Motor neuron (in vitro differentiated cells): Measurements from ENCODE around the gene TLE3. TPM values are rescaled to one million over a fixed set of nuclear protein-coding genes. Genes with fewer than 3 reads are reported as not detected.

Experiments used
- ATAC-seq, 8 experiments: fragments of 200-7000 bp; cut with Tn5 transposase; replicated peaks in 6 of 8; 2 replicates each; pipeline ENCODE4 v1.8.0; 2021; ENCODE audit warnings: mild to moderate bottlenecking in 8 of 8, moderate library complexity in 8 of 8
- H3K27ac ChIP-seq, 2 donors: fragments of 250-450 bp; sonication (Bioruptor Pico); 2 replicates each; pipeline ENCODE4 v1.9.0; 2021; ENCODE audit warnings: antibody characterized with exemption in 2 of 2, mild to moderate bottlenecking in 2 of 2, moderate library complexity in 1 of 2
- H3K4me1 ChIP-seq, 2 donors: fragments of 250-450 bp; sonication (Bioruptor Pico); replicated peaks in 1 of 2; 2 replicates each; pipeline ENCODE4 v1.6.1; 2021; ENCODE audit warnings: antibody characterized with exemption in 2 of 2, mild to moderate bottlenecking in 2 of 2, moderate library complexity in 1 of 2
- H3K4me3 ChIP-seq, 5 donors: fragments of 250-450 bp; sonication (Bioruptor Pico); 2 replicates each; pipeline ENCODE4 v1.9.0; 2021; ENCODE audit warnings: antibody characterized with exemption in 5 of 5, mild to moderate bottlenecking in 5 of 5, moderate library complexity in 4 of 5
- WGBS, 10 experiments: fragments of 450-650 bp; shearing (Covaris generic); methylation state at CpG; one replicate each; pipeline ENCODE4 v1.0.0; 2022; 5-methylcytosine and 5-hydroxymethylcytosine counted together
- in situ Hi-C, 9 experiments: fragments of 400-800 bp; cut with MboI; loops; one replicate each; pipeline ENCODE4 v1.15.0; 2021; ENCODE audit warnings: low sequenced_read_pairs in 9 of 9, low pct_unique_long_range_greater_than_20kb in 2 of 9; ENCODE audit not compliant: unreplicated experiment in 9 of 9
- total RNA-seq, 8 experiments: library from RNA; unstranded; fragments of 300-600 nt; gene quantifications; 2 replicates each; pipeline versions ENCODE4 v1.2.3 to v1.2.4, GENCODE V29; 2022

Gene TLE3
- total RNA-seq, 8 experiments from 2014 or later: 28.2 to 103 (median 52.5) TPM

DNA sequence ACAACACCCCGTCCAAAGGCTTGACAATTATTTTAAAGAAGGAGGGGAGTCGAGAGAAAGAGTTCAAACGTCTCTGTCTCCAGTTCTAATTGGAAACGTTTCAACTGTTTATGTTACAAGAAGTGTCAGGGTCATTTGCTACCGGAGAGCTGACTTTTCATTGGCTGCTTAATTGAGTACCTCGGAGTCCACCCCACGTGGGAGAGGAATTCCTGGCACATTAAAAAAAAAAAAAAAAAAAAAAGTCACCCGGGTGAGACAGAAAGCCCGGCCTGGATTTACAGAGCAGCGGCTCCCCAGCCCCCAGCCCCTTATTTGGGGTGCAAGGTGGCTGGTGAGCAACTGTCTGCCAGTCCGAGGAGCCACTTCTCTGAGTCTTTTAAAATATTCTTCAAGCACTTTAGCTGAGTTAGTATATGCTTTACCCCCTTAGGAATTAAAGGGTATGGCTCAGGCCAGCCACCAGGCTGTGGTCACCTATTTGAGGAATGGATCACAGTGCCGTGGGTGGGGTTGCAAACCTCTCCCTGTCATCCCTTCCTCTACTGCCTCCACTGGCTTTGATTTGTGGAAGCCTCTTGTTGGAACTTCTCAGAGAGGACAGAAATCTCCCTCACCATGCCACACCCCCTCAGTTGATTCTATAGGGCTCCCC, 3.9 kb upstream of the TLE3 start:
- peaks cover 18 to 30% of the 10 kb centered on the region in 2 donors for H3K4me1 ChIP-seq
- ATAC-seq: peak in 3 of 8 experiments; percentile 2 to 7 (median 2)
- in situ Hi-C loops: no loop called here
- peak overlapping the region in 1 of 5 donors; percentile 11 for H3K4me3 ChIP-seq
- WGBS, 10 experiments: 0% methylated on average over 1 to 10 of the region's 12 CpGs; no CpG with 5 or more reads in 1 of the 10 experiments
- no peak overlapping the region for H3K27ac ChIP-seq

DNA sequence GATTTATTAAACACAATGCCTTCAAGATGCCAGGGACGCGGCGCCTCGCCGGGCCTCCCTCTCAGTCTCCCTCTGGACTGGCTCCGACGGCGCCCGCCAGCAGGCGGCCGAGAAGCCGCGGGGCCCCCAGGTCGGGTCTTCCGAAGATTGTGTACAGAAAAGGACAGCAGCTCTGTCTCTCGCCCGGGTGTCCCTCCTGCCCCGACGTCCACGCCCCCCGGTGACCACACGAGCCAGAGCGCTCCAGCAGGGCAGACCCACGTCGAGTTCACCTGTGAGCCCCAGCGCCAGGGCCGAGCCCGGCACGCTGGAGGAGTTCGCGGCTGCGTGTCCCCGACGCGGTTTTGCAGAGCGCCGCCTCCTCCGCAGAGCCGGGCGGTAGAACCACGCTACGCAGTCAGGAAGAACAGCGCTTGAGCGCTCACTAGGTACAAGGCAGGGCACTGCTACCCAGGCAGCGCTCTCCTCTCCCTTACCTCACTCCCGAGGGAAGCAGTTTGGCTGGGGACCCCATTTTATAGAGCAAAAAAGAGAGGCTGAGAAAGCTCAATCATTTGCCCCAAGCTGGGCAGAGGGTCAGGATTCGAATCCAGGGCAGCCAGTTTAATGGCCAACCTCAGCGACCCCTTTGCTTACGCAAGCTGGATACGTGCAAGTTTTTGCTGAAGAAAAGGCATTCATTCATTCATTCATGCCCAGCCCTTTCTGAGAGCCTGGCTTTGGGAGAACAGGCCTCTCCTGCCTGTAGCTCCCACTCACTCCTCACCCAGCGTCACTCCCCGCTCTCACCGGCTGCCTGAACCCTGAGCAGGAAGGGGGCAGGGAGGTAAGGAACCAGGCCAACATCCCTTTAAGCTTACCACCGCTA, 3.0 kb upstream of the TLE3 start:
- H3K4me1 ChIP-seq: peaks cover 18 to 30% of the 10 kb centered on the region in 2 donors
- no peak for ATAC-seq
- in situ Hi-C loops: no loop called here
- WGBS, 10 experiments: 0 to 52% (median 2%) methylated on average over 1 to 31 of the region's 54 CpGs; no CpG with 5 or more reads in 3 of the 10 experiments
- H3K27ac ChIP-seq: no peak overlapping the region
- H3K4me3 ChIP-seq: peak overlapping the region in 3 of 5 donors; percentile 9 to 17 (median 11)

DNA sequence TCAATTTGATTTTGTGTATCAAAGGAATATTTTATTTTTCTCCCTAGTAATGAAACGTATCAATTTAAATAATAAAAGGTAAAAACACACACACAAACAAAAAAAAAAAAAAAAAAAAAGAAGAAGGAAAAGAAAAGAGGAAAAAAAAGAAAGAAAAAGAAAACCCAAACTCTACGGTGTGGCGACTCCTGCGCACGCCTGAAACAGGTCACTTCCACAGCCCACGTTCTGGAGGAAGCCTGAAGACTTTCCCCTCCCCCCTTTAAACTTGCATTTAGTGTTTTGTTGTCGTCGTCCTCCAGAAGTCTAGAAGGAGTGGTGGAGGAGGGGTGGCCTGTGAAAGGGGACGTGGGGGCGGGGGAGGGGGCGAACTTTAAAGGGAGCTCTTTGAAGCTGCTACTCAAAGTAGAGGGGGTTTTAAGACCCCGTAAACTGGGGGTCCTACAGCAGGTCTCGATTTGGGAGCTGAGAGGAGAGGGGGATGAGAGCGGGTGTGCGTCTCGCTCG, 2.3 kb upstream of the TLE3 start:
- 0 to 1% (median 0%) methylated on average over 1 to 8 of the region's 17 CpGs; no CpG with 5 or more reads in 1 of the 10 experiments for WGBS, 10 experiments
- Histone ChIP-seq H3K4me1 (peaks cover 18 to 30% of the 10 kb centered on the region in 2 donors), H3K4me3 (peak overlapping the region in 3 of 5 donors; percentile 9 to 17 (median 11)), H3K27ac (no peak overlapping the region)
- no peak for ATAC-seq
- in situ Hi-C loops: loop anchor here in 3 of 9 experiments (25.0 kb wide), 3 partner anchors 362 to 613 kb away; no protein-coding TSS in a partner anchor

DNA sequence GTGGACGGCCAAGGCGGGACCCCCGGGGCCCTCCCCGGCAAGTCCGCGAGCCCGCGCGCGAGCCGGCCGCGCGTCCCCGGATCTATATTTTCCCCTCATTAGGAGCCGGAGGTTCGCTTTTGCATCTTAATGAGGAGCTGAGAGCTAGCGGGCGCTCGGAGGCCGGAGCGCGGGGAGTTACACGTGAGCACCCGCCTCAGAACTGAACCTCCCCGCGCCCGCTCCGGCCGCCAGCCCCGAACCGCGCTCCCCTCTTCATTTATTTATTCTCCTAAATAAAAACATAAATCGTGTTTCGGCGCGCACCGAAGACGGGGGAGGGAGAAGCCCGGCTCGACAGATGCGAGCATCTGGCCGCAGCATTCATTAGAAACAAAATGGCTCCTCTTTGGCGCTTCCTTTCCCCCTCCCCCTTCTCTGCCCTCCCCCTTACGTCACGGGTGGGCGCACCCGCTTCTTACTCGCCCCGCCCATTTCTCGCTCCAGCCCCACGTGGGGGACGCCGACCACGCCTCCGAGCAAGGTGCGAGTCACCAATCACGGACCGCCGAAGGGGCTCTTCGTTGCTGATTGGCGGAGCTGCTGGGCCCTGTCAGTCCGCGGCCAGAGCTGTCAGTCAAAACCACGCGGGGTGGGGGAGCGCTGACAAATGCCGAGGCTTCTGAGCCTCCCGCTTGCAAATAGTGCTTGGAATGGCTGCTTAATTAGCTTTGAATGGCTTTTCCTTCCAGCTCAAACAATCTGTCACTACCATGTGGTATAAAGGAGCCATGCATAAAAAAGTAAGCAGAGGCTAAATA, 1.6 kb upstream of the TLE3 start:
- peak; percentile 53 to 70 (median 58) for ATAC-seq
- peaks cover 18 to 35% of the 10 kb centered on the region in 2 donors for H3K4me1 ChIP-seq
- WGBS, 10 experiments: 0% methylated on average over 1 to 5 of the region's 69 CpGs; no CpG with 5 or more reads in 4 of the 10 experiments
- H3K27ac ChIP-seq: peak overlapping the region; percentile 86 to 87
- in situ Hi-C loops: loop anchor here in 3 of 9 experiments (25.0 kb wide), 3 partner anchors 363 to 612 kb away; no protein-coding TSS in a partner anchor
- H3K4me3 ChIP-seq: peak overlapping the region; percentile 41 to 97 (median 83)

DNA sequence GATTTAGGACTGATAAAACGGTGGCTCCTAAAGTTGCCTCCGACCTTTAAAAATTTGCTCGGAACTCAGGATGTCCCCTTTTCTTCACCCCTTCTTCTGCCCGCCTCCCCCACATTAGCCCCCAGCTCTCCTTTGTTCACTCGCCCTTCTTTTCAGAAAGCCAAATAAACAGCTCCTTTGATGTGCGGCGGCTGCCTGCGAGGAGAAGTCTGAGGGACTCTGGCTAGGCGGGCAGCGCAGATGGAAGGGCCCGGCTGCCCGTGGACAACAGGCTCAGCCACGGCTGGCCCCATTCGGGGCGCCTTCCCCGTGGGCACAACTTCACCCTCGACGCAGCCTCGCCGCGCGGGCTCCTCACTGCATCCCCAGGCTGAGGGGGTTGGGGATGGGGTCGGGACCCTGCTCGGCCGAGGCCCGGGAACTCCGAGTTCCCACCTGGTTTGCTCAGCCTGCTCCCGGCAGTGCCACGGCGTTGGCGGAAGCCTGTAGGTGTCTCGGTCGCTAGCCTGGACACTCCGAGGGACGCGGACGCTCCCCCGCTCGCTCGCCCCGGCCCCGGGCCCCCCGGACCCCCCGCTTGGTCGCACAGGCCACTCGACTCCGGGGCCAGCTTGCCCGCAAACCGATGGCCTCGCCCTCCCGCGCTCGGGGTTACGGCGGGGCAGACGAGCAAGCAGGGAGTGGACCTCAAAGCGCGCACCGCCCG, 897 bp upstream of the TLE3 start:
- Histone ChIP-seq H3K27ac (peak overlapping the region; percentile 86 to 87), H3K4me1 (peaks cover 21 to 40% of the 10 kb centered on the region in 2 donors), H3K4me3 (peak overlapping the region; percentile 41 to 97 (median 83))
- in situ Hi-C loops: loop anchor here in 3 of 9 experiments (25.0 kb wide), 3 partner anchors 364 to 611 kb away; no protein-coding TSS in a partner anchor
- peak in 3 of 8 experiments; percentile 0 to 1 (median 1) for ATAC-seq
- 0 to 10% (median 0%) methylated on average over 1 to 3 of the region's 60 CpGs; no CpG with 5 or more reads in 6 of the 10 experiments for WGBS, 10 experiments

DNA sequence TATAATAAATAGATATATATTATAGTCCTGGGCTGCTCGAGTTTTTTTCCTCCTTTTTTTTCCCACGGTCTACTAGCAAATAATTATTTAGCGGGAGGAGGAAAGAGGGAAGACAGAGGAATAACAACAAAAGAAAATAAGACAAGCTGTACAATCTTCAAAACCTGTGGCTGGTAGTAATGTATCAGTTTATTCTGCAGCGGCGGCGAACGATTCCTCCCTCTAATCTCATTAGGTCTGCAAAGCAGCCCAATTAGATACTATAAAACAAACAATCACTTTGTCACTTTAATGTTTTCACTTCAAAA, 390 bp upstream of the TLE3 start:
- no peak for ATAC-seq
- in situ Hi-C loops: loop anchor here in 3 of 9 experiments (25.0 kb wide), 3 partner anchors 364 to 611 kb away; no protein-coding TSS in a partner anchor
- peak overlapping the region; percentile 41 to 97 (median 83) for H3K4me3 ChIP-seq
- peaks cover 26 to 45% of the 10 kb centered on the region in 2 donors for H3K4me1 ChIP-seq
- no peak overlapping the region for H3K27ac ChIP-seq
- 0 to 2% (median 0%) methylated on average over 1 to 7 of the region's 7 CpGs for WGBS, 10 experiments

DNA sequence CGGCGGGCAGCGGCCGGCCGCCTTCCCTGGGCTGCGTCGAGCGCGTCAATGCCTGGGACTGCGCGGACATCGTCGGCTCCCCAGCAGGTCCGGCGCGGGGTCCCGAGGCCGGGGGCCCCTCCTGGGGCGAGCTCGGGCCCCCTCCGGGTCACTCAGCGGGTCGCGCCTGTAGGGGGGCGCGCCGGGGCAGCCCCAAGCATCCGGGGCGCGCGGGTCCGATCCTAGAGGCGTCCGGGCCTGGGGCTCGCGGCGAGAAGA, 725 bp downstream of the TLE3 start:
- no CpG with 5 or more reads among the region's 37 CpGs for WGBS, 10 experiments
- peaks cover 36 to 56% of the 10 kb centered on the region in 2 donors for H3K4me1 ChIP-seq
- H3K4me3 ChIP-seq: peak overlapping the region; percentile 59 to 97 (median 83)
- peak overlapping the region; percentile 77 to 88 for H3K27ac ChIP-seq
- in situ Hi-C loops: loop anchor here in 3 of 9 experiments (25.0 kb wide), 3 partner anchors 365 to 610 kb away; no protein-coding TSS in a partner anchor
- ATAC-seq: peak in 1 of 8 experiments; percentile 0

DNA sequence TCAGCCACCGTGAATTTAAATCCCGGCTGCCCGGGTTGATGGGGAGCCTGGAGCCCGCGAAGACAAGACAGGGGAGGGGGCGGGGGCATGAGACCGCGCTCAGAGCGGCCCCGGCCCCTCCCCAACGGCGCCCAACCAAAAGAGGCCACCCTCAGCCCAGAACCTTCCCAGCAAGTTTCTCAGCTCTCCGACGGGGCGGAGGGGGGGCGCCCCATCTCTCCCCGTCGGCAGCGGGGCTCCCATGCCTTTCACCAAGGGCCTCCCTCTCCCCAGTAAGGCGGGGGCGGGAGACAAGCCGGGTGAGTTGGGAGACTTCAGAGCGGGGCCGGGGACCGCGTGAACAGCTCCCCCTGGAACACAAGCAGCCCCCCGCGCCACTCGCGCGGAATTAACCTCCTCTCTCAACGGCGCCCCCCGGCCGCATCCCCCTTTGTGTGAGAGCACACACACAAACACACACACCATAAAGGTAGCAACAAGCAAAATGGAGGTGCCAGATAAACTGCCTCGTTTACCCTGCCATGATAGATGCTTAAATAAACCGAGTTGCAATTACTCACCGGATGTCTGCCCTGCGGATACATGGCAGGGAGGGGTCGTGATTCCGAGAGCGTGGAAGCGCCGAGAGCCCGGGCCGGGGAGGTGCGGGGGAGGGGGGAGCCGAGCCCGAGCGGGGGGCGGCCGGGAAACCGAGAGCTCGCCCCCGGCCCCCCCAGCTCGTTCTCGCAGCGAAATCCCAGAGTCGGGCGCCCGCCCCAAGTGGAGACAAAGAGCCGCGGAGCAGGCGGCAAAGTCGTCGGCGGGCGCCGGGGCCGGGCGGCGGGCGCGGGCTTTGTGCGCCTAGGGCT, 1.3 kb downstream of the TLE3 start:
- Histone ChIP-seq H3K4me3 (peak overlapping the region; percentile 59 to 97 (median 83)), H3K27ac (peak overlapping the region; percentile 77 to 88), H3K4me1 (peaks cover 36 to 55% of the 10 kb centered on the region in 2 donors)
- WGBS, 10 experiments: no CpG with 5 or more reads among the region's 75 CpGs
- peak in 5 of 8 experiments; percentile 4 to 40 (median 27) for ATAC-seq
- in situ Hi-C loops: loop anchor here in 3 of 9 experiments (25.0 kb wide), 3 partner anchors 366 to 609 kb away; no protein-coding TSS in a partner anchor

DNA sequence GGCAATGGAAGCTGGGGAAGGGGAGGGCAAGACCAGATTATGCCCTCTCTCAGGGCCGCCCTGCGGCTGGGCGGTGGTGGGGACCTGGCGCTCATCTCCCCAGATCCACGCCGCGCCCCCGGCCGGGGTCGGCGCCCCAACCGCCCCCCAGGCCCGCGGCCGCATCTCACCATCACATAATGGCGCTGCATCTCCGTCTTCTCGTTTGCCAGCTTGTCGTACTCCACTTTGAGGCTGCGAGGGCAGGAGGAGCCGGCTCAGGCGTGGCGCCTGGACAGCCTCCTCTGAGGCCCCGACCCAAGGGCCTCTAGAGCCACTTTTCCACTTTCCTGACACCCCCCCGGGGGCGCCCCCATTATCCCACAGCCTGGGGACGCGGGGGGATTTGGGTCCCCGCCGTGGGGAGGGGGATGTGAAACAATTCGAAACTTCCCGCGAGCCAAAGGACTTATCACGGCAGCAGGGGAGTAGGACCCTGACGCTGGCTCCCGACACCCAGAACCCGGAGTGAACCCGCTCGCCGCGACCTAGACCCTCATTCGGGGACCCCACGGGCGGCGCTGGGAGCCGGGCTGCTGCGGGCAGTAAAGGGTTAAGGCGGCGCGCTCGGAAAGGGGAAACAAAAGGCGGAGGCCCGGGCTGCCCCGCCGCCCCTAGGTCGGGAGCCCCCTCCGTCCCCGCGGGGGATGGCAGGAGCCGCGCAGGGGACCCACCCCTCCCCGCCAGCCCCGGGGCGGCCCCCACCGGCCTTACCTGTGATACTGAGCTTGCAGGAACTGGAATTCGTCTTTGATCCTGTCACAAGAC, 2.1 kb downstream of the TLE3 start:
- Histone ChIP-seq H3K4me3 (peak overlapping the region; percentile 59 to 97 (median 83)), H3K27ac (peak overlapping the region; percentile 77 to 88), H3K4me1 (peaks cover 38 to 55% of the 10 kb centered on the region in 2 donors)
- peak in 5 of 8 experiments; percentile 2 to 38 (median 21) for ATAC-seq
- 0% methylated on average over 6 of the region's 66 CpGs; no CpG with 5 or more reads in 9 of the 10 experiments for WGBS, 10 experiments
- in situ Hi-C loops: loop anchor here in 3 of 9 experiments (25.0 kb wide), 3 partner anchors 367 to 608 kb away; no protein-coding TSS in a partner anchor

DNA sequence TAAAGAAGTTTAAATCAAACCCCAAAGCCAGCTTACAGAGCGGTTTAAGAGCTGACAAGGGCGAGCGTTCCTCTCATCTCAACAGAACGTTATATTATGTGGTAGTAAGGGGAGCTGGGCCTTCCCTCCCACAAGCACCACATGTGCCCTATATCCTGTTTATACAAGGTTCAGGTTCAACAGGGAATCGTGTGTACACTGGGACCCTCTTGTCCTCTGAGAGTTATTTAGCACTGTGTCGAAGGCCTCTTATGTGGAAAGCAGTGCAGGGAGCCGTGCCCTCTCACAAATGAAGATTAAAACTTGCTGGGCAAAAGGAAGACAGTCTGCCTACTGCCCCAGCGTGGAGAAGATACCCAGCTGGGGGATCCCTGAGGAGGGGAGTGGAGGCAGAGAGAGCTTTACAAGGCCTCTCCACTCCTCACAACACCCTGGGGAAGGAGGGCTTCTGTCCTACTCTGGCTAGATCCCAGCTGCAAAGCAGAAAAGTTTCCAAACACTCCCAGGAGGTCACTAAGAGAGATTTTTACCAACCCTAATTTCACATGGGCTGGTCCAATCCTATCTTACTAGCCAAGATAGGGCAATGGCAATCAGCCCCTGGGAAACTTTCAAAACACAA, 2.9 kb downstream of the TLE3 start:
- whole genome bisulfite sequencing, 10 experiments: 0 to 86% (median 27%) methylated on average over 1 to 8 of the region's 8 CpGs; no CpG with 5 or more reads in 1 of the 10 experiments
- in situ Hi-C loops: loop anchor here in 3 of 9 experiments (25.0 kb wide), 3 partner anchors 368 to 608 kb away; no protein-coding TSS in a partner anchor
- ATAC-seq: no peak
- Histone ChIP-seq H3K4me3 (peak overlapping the region; percentile 59 to 97 (median 83)), H3K4me1 (peaks cover 41 to 55% of the 10 kb centered on the region in 2 donors), H3K27ac (no peak overlapping the region)
